ENCODE measurements around the gene SLC9A6. TPM values are rescaled to one million over a fixed set of nuclear protein-coding genes. Genes with fewer than 3 reads are reported as not detected.

Gene SLC9A6
- total and polyA plus RNA-seq, 2 of the 8 experiments (the other 6 are each of a cell fraction or from before 2014, with no cell fraction given): 8.0 to 14.1 TPM

GRCh38 chrX:136021160-136021559 is 35.9 kb downstream of the SLC9A6 start:
- H2BK20ac ChIP-seq (ENCODE audit: low read length): no peak overlapping the region
- no peak for FAIRE-seq
- TF ChIP-seq KDM4A (IDR thresholded peaks at IDR 0.05; ENCODE audit: low read depth, low read length, severe bottlenecking): no peak
- no peak for TF ChIP-seq JUN (IDR thresholded peaks at IDR 0.05; ENCODE audit: low read depth, low read length)
- TF ChIP-seq, protein P1, sequence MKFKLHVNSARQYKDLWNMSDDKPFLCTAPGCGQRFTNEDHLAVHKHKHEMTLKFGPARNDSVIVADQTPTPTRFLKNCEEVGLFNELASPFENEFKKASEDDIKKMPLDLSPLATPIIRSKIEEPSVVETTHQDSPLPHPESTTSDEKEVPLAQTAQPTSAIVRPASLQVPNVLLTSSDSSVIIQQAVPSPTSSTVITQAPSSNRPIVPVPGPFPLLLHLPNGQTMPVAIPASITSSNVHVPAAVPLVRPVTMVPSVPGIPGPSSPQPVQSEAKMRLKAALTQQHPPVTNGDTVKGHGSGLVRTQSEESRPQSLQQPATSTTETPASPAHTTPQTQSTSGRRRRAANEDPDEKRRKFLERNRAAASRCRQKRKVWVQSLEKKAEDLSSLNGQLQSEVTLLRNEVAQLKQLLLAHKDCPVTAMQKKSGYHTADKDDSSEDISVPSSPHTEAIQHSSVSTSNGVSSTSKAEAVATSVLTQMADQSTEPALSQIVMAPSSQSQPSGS (IDR thresholded peaks at IDR 0.05; ENCODE audit: low read length): no peak
- no peak for TF ChIP-seq RAD21 (IDR thresholded peaks at IDR 0.05 in 1 of 2, conservative IDR thresholded peaks at IDR 0.05 in 1 of 2; ENCODE audit: low read depth in 2 of 2, low read length in 2 of 2)
- no peak for TF ChIP-seq CTCF (IDR thresholded peaks at IDR 0.05; ENCODE audit: control extremely low read depth in 1 of 3, insufficient read depth in 1 of 3, low read depth in 1 of 3, low read length in 3 of 3)
- TF ChIP-seq POU5F1 (IDR thresholded peaks at IDR 0.05; ENCODE audit: low read depth, low read length): no peak
- TF ChIP-seq TBP (IDR thresholded peaks at IDR 0.05; ENCODE audit: low read depth, low read length): no peak
- TF ChIP-seq JUND (IDR thresholded peaks at IDR 0.05; ENCODE audit: low read length): no peak
- TF ChIP-seq YY1 (IDR thresholded peaks at IDR 0.05; ENCODE audit: low read depth, low read length): no peak
- no peak for TF ChIP-seq CEBPB (IDR thresholded peaks at IDR 0.05; ENCODE audit: low read depth, low read length)
- no peak for TF ChIP-seq HDAC6 (IDR thresholded peaks at IDR 0.05; ENCODE audit: low read depth, low read length)

More at GRCh38 chrX:136021160-136021559, 35.9 kb downstream of the SLC9A6 start:
- H3K9ac ChIP-seq (replicated peaks in 1 of 4; ENCODE audit: extremely low read depth in 1 of 4, low read depth in 3 of 4, low read length in 3 of 4): no peak overlapping the region
- no peaks in the 10 kb centered on the region for H3K23me2 ChIP-seq (ENCODE audit: low read depth, low read length)
- no peak overlapping the region for H4K5ac ChIP-seq (ENCODE audit: insufficient read length, low read depth, low read length)
- H4K20me1 ChIP-seq (replicated peaks in 1 of 2; ENCODE audit: control insufficient read depth in 1 of 2, insufficient read depth in 2 of 2, low read length in 2 of 2): no peaks in the 10 kb centered on the region
- H3K4me1 ChIP-seq (replicated peaks in 1 of 4; ENCODE audit: control insufficient read depth in 3 of 4, insufficient read depth in 4 of 4, low read length in 3 of 4): no peaks in the 10 kb centered on the region
- H3K27me3 ChIP-seq (replicated peaks in 1 of 4; ENCODE audit: control insufficient read depth in 3 of 4, extremely low read depth in 1 of 4, insufficient read depth in 3 of 4, low read length in 3 of 4): no peaks in the 10 kb centered on the region
- no peak overlapping the region for H3K4ac ChIP-seq (replicated peaks; ENCODE audit: insufficient read length, low read depth, low read length)
- CTCF ChIA-PET (ENCODE audit: partially characterized antibody): no interaction called here
- peaks cover 0 to 11% (median 1%) of the 10 kb centered on the region in 4 experiments; a peak in 4 of 8 replicates for H3K36me3 ChIP-seq (ENCODE audit: control insufficient read depth in 2 of 4, insufficient read depth in 4 of 4, low read length in 3 of 4)
- no peak overlapping the region for H4K91ac ChIP-seq (replicated peaks; ENCODE audit: insufficient read length, low read length)
- no peak overlapping the region for H2AFZ ChIP-seq (ENCODE audit: low read length)
- H2BK12ac ChIP-seq (ENCODE audit: low read depth, low read length): no peak overlapping the region
- no peak overlapping the region for H3K4me2 ChIP-seq (ENCODE audit: insufficient read depth in 1 of 2, low read depth in 2 of 2, low read length in 2 of 2)
- H3K14ac ChIP-seq (ENCODE audit: insufficient read length): no peak overlapping the region
- no peak overlapping the region for H2AK5ac ChIP-seq (ENCODE audit: low read depth, low read length)
- no peak overlapping the region for H3K18ac ChIP-seq (ENCODE audit: extremely low read depth, low read length)
- DNase-seq (ENCODE audit: low read depth in 1 of 2, low spot score in 2 of 2): no peak
- H3K23ac ChIP-seq (ENCODE audit: insufficient read length): no peak overlapping the region
- no peak overlapping the region for H3K27ac ChIP-seq (ENCODE audit: low read depth, low read length)
- H2BK15ac ChIP-seq (ENCODE audit: low read length): no peak overlapping the region
- WGBS, 2 experiments (ENCODE audit: extremely low coverage in 1 of 2, insufficient coverage in 1 of 2, insufficient read length in 1 of 2, insufficient replicate concordance in 2 of 2, low coverage in 1 of 2, low lambda C conversion rate in 2 of 2, missing lambda C conversion rate in 1 of 2): 100% methylated on average over 1 of the region's 1 CpG; no CpG with 5 or more reads in 1 of the 2 experiments
- no peak overlapping the region for H3K4me3 ChIP-seq (ENCODE audit: extremely low read depth in 1 of 4, insufficient read depth in 2 of 4, low read depth in 3 of 4, low read length in 4 of 4)
- H3K56ac ChIP-seq (replicated peaks; ENCODE audit: insufficient read length, low read depth, low read length): no peak overlapping the region
- no peak overlapping the region for H2BK120ac ChIP-seq (replicated peaks; ENCODE audit: low read depth, low read length)
- H2BK5ac ChIP-seq (ENCODE audit: low read depth, low read length): no peak overlapping the region
- H4K8ac ChIP-seq (ENCODE audit: extremely low read depth, insufficient read depth, low read length): no peak overlapping the region
- no peaks in the 10 kb centered on the region for H3K79me2 ChIP-seq (ENCODE audit: control insufficient read depth in 1 of 2, insufficient read depth in 2 of 2, low read length in 2 of 2)
- no peaks in the 10 kb centered on the region for H3K9me3 ChIP-seq (ENCODE audit: insufficient read depth in 2 of 2, low read depth in 1 of 2, low read length in 1 of 2)
- POLR2A ChIA-PET (ENCODE audit: partially characterized antibody): no interaction called here
- no peaks in the 10 kb centered on the region for H3K79me1 ChIP-seq (ENCODE audit: low read depth, low read length)
